Measurements from ENCODE around the gene PFKFB3. TPM values are rescaled to one million over a fixed set of nuclear protein-coding genes. Genes with fewer than 3 reads are reported as not detected.

Gene PFKFB3
- total and polyA plus RNA-seq, 2 of the 13 experiments (the other 11 are each of a cell fraction or from before 2014, with no cell fraction given): 1.2 to 13.3 TPM

GRCh38 chr10:6279540-6280267, 77.0 kb downstream of the PFKFB3 start (continued):
- peak; percentile 31; the same call in 1 of the 2 replicates for TF ChIP-seq ATF2 (CRISPR knock-in tag; IDR thresholded peaks at IDR 0.05)
- no peak for TF ChIP-seq ZNF577 (CRISPR knock-in tag; IDR thresholded peaks at IDR 0.05; ENCODE audit: borderline replicate concordance, low read depth)
- no peak; the same call in 1 of the 2 replicates for TF ChIP-seq ZNF160 (CRISPR knock-in tag; IDR thresholded peaks at IDR 0.05)
- no peak for TF ChIP-seq HBP1 (CRISPR knock-in tag; IDR thresholded peaks at IDR 0.05; ENCODE audit: low read depth)
- no peak for TF ChIP-seq SRSF9 (IDR thresholded peaks at IDR 0.05; ENCODE audit: borderline replicate concordance, insufficient read depth, low read depth, low read length, poor library complexity, severe bottlenecking)
- no peak for TF ChIP-seq TP53 (CRISPR knock-in tag; conservative IDR thresholded peaks at IDR 0.05)
- 0 out of 2 replicates have a peak, but pooled peaks have one; percentile 28 for TF ChIP-seq ZNF816 (CRISPR knock-in tag; IDR thresholded peaks at IDR 0.05; ENCODE audit: borderline replicate concordance)
- TF ChIP-seq ZNF530 (CRISPR knock-in tag; IDR thresholded peaks at IDR 0.05; ENCODE audit: low read depth): no peak
- peak; percentile 59; the same call in 1 of the 2 replicates for TF ChIP-seq KMT2A (CRISPR knock-in tag; IDR thresholded peaks at IDR 0.05)
- peak; percentile 62 for TF ChIP-seq FOXO1 (CRISPR knock-in tag; IDR thresholded peaks at IDR 0.05)
- peak; percentile 47 for TF ChIP-seq MAFF (IDR thresholded peaks at IDR 0.05; ENCODE audit: low read depth, low read length)
- TF ChIP-seq GLI4 (CRISPR knock-in tag; IDR thresholded peaks at IDR 0.05; ENCODE audit: borderline replicate concordance): no peak
- no peak for TF ChIP-seq ATF7 (IDR thresholded peaks at IDR 0.05)
- TF ChIP-seq ATF7 (CRISPR knock-in tag; IDR thresholded peaks at IDR 0.05): no peak
- TF ChIP-seq PLSCR1 (CRISPR knock-in tag; IDR thresholded peaks at IDR 0.05; ENCODE audit: borderline replicate concordance): no peak
- TF ChIP-seq ZNF674 (CRISPR knock-in tag; IDR thresholded peaks at IDR 0.05; ENCODE audit: low read depth): no peak
- no peak for TF ChIP-seq BRD4 (CRISPR knock-in tag; IDR thresholded peaks at IDR 0.05)
- TF ChIP-seq KLF9 (CRISPR knock-in tag; IDR thresholded peaks at IDR 0.05; ENCODE audit: low read depth): no peak
- TF ChIP-seq, protein P1, sequence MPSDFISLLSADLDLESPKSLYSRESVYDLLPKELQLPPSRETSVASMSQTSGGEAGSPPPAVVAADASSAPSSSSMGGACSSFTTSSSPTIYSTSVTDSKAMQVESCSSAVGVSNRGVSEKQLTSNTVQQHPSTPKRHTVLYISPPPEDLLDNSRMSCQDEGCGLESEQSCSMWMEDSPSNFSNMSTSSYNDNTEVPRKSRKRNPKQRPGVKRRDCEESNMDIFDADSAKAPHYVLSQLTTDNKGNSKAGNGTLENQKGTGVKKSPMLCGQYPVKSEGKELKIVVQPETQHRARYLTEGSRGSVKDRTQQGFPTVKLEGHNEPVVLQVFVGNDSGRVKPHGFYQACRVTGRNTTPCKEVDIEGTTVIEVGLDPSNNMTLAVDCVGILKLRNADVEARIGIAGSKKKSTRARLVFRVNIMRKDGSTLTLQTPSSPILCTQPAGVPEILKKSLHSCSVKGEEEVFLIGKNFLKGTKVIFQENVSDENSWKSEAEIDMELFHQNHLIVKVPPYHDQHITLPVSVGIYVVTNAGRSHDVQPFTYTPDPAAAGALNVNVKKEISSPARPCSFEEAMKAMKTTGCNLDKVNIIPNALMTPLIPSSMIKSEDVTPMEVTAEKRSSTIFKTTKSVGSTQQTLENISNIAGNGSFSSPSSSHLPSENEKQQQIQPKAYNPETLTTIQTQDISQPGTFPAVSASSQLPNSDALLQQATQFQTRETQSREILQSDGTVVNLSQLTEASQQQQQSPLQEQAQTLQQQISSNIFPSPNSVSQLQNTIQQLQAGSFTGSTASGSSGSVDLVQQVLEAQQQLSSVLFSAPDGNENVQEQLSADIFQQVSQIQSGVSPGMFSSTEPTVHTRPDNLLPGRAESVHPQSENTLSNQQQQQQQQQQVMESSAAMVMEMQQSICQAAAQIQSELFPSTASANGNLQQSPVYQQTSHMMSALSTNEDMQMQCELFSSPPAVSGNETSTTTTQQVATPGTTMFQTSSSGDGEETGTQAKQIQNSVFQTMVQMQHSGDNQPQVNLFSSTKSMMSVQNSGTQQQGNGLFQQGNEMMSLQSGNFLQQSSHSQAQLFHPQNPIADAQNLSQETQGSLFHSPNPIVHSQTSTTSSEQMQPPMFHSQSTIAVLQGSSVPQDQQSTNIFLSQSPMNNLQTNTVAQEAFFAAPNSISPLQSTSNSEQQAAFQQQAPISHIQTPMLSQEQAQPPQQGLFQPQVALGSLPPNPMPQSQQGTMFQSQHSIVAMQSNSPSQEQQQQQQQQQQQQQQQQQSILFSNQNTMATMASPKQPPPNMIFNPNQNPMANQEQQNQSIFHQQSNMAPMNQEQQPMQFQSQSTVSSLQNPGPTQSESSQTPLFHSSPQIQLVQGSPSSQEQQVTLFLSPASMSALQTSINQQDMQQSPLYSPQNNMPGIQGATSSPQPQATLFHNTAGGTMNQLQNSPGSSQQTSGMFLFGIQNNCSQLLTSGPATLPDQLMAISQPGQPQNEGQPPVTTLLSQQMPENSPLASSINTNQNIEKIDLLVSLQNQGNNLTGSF (CRISPR knock-in tag; IDR thresholded peaks at IDR 0.05): no peak
- no peak for TF ChIP-seq TRIM22 (IDR thresholded peaks at IDR 0.05)
